Adrenal gland (tissue), 5 donors: Measurements from ENCODE around the gene EFCC1.

Experiments
- CTCF ChIP-seq, 6 experiments: fragments of 450-650 bp in 4 of 6; fragments of 200-600 bp in 2 of 6; sonication (generic) in 1 of 6; IDR thresholded peaks; 1 replicate in 5 of 6; 2 replicates in 1 of 6; pipeline versions ENCODE4 v1.5.1 to v1.8.0; 2016 to 2021; ENCODE audit warnings: antibody characterized with exemption in 6 of 6, mild to moderate bottlenecking in 2 of 6, moderate library complexity in 1 of 6
- POLR2A ChIP-seq, 2 donors: fragments of 450-650 bp; IDR thresholded peaks; one replicate each; pipeline ENCODE4 v1.6.1; 2017; ENCODE audit warnings: antibody characterized with exemption in 2 of 2, mild to moderate bottlenecking in 2 of 2, moderate library complexity in 1 of 2
- donor health status: DM: no; HTN: no; CAD: no.

GRCh38 chr3:128975276-128975675 lies 25.8 kb upstream of the EFCC1 start:
- TF ChIP-seq CTCF (IDR thresholded peaks at IDR 0.05) (no peak), POLR2A (IDR thresholded peaks at IDR 0.05) (no peak)
